Uterus (tissue), 2 donors: ENCODE measurements around the gene PLK5.

ENCODE experiments used
- CTCF ChIP-seq, 4 experiments: fragments of 200-600 bp in 2 of 4; fragments of 450-650 bp in 2 of 4; sonication (generic) in 2 of 4; IDR thresholded peaks; one replicate each; pipeline ENCODE4 v1.5.1; 2016 to 2019; ENCODE audit warnings: antibody characterized with exemption in 4 of 4, mild to moderate bottlenecking in 2 of 4, moderate library complexity in 1 of 4
- POLR2A ChIP-seq, 2 donors: fragments of 450-650 bp; IDR thresholded peaks; one replicate each; pipeline ENCODE4 v1.6.1; 2016; ENCODE audit warnings: antibody characterized with exemption in 2 of 2, mild to moderate bottlenecking in 1 of 2, moderate library complexity in 1 of 2

GRCh38 chr19:1534972-1535371, 11.1 kb downstream of the PLK5 start:
- TF ChIP-seq CTCF (IDR thresholded peaks at IDR 0.05) (no peak), POLR2A (IDR thresholded peaks at IDR 0.05) (no peak)
